CD4-positive, alpha-beta T cell treated with Interleukin-4 for 4 hours (primary cell): ENCODE measurements around the gene RAD51AP1.

Experiments
- DNase-seq: peaks from one replicate; pipeline ENCODE4 v3.0.0-alpha.2; 2020

Gene RAD51AP1

DNA sequence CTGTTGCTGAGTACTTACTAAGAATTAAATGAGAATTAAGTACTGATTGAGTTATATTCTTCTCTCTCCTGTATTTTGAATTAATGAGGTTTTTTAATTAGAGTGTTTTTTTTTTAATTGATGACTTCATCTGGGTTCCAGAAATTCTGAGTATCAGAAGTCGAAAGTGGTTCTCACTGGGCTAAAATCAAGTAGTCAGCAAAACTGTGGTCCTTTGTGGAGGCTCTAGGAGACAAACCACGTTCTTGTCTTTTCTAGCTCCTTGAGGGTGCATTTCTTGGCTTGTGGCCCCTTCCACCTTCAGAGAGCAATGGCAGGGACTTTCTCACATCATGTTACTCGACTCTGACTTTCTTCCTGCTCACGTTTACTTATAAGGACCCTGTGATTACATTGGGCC, 15.3 kb downstream of the RAD51AP1 start:
- no peak for DNase-seq

- DNase-seq, result no peak
These were observed 17.1 kb downstream of the RAD51AP1 start for GRCh38 chr12:4555804-4556203.

DNA sequence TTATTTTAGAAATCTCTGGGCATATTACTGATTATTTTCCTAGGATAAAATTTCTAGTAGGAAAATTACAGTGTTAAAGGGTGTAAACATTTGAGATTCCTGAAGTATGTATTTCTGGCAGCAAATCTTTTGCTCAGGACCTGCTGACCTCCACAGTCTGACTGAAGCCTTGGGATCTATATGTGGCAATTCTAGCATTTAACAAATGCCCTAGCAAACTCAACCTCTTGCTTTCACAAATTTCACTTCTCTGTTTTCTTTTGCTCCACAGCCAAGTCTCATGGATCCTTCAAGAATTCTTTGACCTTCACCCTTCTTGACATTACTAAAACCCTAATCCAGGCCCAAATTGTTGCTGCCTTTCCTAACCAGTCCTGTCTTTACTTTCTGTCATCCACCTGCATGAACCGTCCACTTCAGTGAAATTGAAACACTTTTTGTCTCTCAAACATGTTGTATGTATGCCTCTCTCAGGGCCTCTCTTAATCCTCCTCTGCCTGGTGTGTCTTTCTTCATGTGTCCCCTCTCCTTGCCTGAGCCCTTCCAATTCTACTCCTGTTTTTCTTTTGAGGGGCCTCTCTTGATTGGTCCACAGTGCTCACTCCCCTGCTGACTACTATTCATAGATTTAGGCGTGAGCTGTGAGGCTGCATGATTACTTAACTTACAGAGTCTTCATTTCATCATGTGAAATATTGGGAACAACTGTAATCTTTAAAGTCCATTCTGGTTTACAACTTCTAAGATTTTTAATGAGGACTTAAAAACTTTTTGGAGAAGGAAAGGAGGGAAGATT, 18.2 kb downstream of the RAD51AP1 start:
- DNase-seq, result no peak

DNA sequence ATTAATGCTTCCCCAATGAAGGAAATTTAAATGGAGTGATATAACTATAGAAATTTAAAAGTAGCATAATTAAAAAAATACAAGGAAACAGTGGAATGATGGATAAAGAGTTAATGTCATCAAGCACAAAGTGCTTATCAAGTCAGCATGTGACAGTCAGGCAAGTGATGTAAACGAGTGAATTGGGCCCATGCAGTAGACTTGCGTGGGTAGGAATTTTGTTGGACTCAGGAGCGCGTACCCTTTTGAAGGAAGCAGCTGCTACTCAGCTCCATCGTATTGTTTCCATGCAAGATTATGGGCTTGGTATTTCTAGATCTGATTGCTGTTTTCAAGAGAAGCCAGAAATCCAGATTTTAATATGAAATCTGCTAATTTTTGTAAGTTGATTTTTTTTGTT, 18.9 kb downstream of the RAD51AP1 start:
- DNase-seq, result no peak

- no peak for DNase-seq
These were observed 19.5 kb downstream of the RAD51AP1 start for GRCh38 chr12:4558171-4558570.

GRCh38 chr12:4562034-4562657, 23.5 kb downstream of the RAD51AP1 start, which contains the start of gene DYRK4:
Gene DYRK4 (plus strand): TSS chr12:4562208. CDS start chr12:4562246, 38 bp downstream.
- no peak for DNase-seq

DNA sequence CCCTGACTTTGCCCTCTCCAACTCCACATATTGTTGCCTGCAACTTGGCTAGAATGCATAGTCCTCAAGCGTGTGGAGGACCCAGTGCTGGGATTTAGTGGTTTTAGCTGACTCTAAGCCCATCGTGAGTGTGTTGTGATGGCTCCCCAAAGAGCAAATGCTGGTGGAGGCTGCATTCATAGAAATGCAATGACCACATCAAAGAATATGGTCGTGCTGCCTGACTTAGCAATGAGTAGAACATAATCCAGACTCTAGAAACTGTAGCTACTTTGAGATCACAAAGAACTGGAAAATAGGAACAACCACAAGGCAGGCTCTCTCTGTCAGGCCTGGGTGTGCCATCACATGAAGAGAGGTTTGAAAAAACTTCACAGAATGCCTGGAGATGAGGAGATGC, 24.6 kb downstream of the RAD51AP1 start:
- no peak for DNase-seq

DNA sequence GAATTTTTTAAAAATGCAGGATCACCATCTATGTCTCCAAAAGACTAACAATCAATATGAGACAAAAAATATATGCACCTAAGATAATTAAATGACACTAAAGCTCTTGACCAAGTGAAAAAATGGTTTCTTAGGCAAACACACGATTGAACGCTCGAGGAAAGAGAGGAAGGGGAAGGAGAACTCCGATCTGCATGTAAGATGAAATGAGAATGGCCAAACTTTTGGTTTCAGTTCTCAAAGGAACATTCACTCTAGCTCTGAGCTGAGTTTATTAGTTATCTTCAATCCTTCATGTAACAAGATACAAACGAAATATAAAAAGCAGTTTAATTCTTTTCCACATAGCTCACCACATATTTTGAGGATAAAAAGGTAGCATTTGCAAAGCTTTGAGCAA, 26.1 kb downstream of the RAD51AP1 start:
- DNase-seq, result no peak

- no peak for DNase-seq
These were observed 27.8 kb downstream of the RAD51AP1 start for GRCh38 chr12:4566474-4566873.

DNA sequence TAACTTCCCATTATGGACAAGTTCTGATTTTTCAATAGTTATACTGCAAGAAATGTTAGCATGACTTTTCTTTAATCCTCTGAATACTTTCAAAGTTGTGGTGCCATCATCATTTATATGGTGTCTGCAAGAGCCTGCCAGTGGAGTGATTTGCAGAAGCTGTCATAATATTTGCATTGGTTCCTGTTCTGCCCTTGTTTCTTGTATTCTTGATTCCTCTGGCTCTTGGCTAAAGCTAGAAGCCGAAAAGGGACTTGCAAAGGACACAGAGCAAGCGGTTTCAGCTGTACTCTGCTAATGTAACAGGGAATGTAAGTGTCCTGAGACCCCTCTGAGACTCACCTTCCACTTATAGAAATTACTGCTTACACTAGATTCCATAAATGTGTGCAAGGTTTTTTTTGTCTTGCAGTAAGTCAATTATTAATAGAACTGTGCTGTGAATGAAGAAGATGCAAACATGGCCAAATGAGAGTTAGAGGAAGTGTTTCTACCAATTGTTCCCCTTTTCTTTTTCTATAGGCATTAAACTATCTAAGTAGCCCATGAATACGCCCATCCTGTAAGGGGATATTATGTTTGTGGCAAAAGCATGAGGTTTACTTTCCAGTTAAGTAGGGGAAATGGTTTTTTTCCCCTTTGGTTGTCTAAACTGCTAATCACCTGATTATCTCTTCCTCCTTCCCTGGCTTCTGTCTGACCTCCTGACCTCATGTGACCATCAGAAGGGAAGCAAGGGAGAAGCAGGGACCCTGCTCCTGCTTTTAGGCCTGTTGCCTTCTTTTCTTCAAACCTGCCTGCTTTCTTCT, 28.6 kb downstream of the RAD51AP1 start:
- DNase-seq, result no peak

DNA sequence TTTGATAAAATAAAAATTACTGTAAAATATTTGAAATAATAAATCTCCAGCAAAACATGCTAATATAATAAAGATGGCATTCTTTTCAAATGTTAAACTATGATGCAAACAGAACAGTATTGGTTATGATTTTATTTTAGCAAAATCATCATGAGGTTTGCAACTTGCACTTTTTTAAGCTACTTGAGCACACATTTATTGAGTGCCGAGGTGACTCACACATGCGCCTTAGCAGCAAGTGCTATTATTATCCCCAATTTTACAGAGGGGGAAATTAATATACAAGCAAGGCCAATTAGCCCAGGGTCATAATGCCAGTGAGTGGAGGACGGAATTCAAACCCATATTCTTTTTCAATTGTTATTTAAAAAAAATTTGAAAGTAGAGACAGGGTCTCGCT, 30.6 kb downstream of the RAD51AP1 start:
- DNase-seq, result no peak

DNA sequence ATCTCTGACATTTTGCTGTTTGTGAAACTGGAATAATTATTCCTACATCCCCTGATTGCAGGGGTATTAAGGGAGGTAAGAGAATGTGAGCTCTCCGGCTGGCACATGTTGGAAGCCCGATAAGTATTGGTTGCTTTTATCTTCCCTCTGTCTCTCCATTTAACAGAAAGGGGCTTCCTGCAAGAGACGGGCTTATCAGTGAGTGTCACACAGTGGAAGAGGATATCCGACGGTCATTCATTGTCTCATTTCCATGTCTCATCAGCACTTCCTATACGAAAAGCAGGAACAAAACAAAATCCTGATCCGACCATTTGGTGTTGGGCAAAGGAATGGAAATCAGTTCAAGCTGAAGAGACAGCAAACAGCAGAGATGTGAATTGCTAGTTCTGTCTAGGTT, 34.0 kb downstream of the RAD51AP1 start:
- DNase-seq, result no peak

DNA sequence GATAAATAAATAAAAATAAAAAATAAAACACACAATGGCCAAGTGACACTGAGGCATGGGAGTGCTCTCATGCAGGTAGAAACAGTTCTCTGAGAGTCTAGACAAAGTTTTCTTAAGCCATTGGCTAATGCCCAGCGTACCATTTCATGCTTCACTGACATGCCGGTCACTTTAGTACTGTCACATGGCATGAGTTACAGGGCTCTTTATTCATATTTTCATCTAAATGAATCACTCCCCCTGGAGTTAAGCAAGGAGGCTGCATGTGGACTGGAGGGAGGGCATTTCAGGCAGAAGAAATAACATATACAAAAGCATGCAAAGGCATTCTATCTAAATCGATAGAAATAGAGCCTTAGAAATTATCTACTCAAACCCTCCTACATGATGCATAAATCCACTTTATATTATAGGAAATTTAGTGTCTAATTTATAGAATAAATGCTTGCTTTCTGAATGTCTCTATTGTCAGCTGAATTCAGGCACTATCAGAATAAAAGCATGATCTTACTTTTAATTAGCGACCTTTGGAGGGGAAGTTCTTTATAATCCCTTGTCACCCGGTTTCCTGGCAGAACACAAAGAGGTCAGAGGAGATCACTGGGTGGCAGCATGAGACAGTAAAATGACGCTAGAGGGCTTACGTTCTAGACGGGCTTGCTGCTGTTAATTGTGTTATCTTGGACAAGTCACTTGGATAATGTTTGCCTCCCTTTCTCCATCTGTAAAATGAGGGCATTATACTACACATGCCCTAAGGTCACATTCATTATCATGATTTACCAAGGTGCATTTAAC, 40.8 kb downstream of the RAD51AP1 start:
- no peak for DNase-seq

- DNase-seq, result no peak
These were observed 41.6 kb downstream of the RAD51AP1 start for GRCh38 chr12:4580281-4580688.

DNA sequence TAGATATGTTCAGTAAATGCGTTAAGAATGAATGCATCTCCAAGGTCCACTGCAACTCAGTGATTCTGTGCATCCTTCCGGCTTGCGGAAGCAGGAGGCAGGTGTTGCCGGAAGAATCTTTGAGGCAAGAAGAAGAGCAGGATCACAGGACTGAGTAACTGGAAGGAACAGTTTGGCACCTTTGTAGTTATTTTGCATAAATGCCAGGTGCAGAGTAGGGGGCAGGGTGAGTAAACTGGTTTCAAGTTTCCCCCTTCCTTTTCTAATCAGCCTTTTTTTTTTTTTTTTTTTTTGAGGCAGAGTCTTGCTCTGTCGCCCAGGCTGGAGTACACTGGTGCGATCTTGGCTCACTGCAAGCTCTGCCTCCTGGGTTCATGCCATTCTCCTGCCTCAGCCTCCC, 45.6 kb downstream of the RAD51AP1 start:
- no peak for DNase-seq

- no peak for DNase-seq
These were observed 46.2 kb downstream of the RAD51AP1 start for GRCh38 chr12:4584896-4585295.

DNA sequence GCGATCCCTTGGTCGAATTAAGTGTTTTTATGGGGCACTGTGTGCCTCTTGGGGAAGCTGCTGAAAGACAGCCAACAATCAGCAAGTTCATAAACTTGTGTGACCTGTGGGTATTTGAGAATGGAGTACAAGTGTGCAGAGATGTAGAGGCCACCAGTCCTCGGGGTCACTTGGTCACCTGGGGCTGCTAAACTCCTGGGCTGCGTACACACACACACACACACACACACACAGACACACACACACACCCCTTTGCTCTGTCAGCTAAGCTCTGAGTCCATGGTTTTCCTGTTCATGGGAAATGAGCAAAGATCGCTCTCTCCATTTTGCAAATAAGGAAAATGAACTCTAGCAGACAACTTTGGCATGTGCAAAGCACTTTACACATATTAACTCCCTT, 47.8 kb downstream of the RAD51AP1 start:
- DNase-seq, result no peak

- no peak for DNase-seq
These were observed 48.4 kb downstream of the RAD51AP1 start for GRCh38 chr12:4587108-4587507.

DNA sequence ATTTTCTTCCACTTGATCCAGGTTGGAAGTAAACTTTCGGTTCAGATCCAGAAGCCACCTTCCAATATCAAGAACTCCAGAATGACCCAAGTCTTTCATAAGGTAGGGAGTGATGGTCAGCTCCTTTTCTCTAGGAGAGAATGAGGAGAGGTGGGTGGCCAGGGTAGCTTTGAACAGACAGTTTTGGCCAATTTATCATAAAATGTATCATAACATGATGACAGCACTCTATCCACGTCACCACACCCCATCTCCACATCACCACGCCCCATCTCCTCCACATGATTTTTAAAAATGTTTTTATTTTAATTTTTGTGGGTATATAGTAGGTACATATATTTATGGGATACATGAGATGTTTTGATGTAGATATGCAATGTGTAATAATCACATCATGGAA, 50.2 kb downstream of the RAD51AP1 start:
- DNase-seq, result no peak

- DNase-seq, result no peak
These were observed 51.3 kb downstream of the RAD51AP1 start for GRCh38 chr12:4589941-4590340.

DNA sequence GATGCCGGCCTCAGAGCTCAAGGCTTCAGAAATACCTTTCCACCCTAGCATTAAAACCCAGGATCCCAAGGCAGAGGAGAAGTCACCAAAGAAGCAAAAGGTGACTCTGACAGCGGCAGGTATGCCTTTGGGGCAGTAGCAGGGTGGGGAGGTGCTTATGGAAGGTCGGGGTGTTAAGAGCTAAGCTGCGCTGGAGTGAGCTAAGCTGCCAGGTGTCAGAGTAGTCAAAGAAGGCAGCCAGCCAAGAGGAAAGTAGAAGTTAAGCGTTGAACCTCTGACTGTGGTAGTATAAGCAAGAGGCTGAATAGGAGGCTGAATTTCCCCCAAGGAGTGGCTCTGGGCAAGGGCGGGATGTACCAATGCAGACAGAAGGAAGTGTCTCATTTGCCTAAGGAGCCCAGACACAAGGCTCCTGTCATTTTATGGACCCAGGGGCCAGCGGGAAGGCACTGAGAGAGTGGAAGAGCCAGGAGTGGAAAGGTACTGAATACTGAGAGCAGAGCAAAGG, 52.5 kb downstream of the RAD51AP1 start:
- no peak for DNase-seq

- no peak for DNase-seq
These were observed 57.2 kb downstream of the RAD51AP1 start for GRCh38 chr12:4595881-4596280.

GRCh38 chr12:4603421-4603820, 64.7 kb downstream of the RAD51AP1 start:
- DNase-seq, result no peak
